CD4-positive, alpha-beta T cell (primary cell): Measurements from ENCODE around the gene STK40. TPM values are rescaled to one million over a fixed set of nuclear protein-coding genes. Genes with fewer than 3 reads are reported as not detected.

Experiments used
- ATAC-seq: fragments of 200-7000 bp; cut with Tn5 transposase; one replicate; pipeline ENCODE4 v1.10.0; 2022; ENCODE audit warnings: mild to moderate bottlenecking; ENCODE audit not compliant: poor library complexity
- CTCF ChIA-PET: fragments of 350-600 bp; sonication (Branson Sonifier 250); formaldehyde crosslinking; loops from one replicate; lab custom pipeline; 2021; ENCODE audit warnings: antibody characterized with exemption, inconsistent platforms; lab: Charles Lee
- POLR2A ChIA-PET: fragments of 350-600 bp; sonication (Branson Sonifier 250); formaldehyde crosslinking; loops from one replicate; lab custom pipeline; 2021; ENCODE audit warnings: antibody characterized with exemption, inconsistent platforms; lab: Charles Lee
- DNase-seq, 14 experiments: peaks; one replicate each; pipeline ENCODE4 v3.0.0-alpha.2; 2013 to 2020; ENCODE audit warnings: mixed read lengths in 2 of 14
- H3K27ac ChIP-seq, 2 donors: one replicate each; pipeline versions ENCODE4 v1.5.1 to v1.7.0; 2013; ENCODE audit warnings: low read length in 2 of 2, low read depth in 1 of 2, mild to moderate bottlenecking in 1 of 2
- H3K27me3 ChIP-seq, 2 experiments: 1 replicate in 1 of 2; 2 replicates in 1 of 2; pipeline versions ENCODE4 v1.6.1 to v1.7.0; 2013; ENCODE audit warnings: low read length in 2 of 2, control low read depth in 1 of 2, mild to moderate bottlenecking in 1 of 2, moderate library complexity in 1 of 2; ENCODE audit not compliant: insufficient read depth in 2 of 2, control insufficient read depth in 1 of 2
- H3K36me3 ChIP-seq: one replicate; pipeline ENCODE4 v1.6.1; 2013; ENCODE audit warnings: low read length, control low read depth; ENCODE audit not compliant: insufficient read depth
- H3K4me1 ChIP-seq: one replicate; pipeline ENCODE4 v1.6.1; 2013; ENCODE audit warnings: low read length, control low read depth; ENCODE audit not compliant: insufficient read depth
- H3K4me3 ChIP-seq: one replicate; pipeline ENCODE4 v1.5.1; 2013; ENCODE audit warnings: mild to moderate bottlenecking, low read length, moderate library complexity
- H3K9me3 ChIP-seq, 2 experiments: 1 replicate in 1 of 2; 2 replicates in 1 of 2; pipeline versions ENCODE4 v1.6.1 to v1.7.0; 2013; ENCODE audit warnings: low read length in 2 of 2, mild to moderate bottlenecking in 2 of 2, control low read depth in 1 of 2, moderate library complexity in 1 of 2; ENCODE audit not compliant: control insufficient read depth in 1 of 2, insufficient read depth in 1 of 2
- H3K27ac Mint-ChIP-seq: one replicate; pipeline ENCODE4 v1.8.0; 2020; ENCODE audit warnings: mixed read lengths
- H3K27me3 Mint-ChIP-seq: one replicate; pipeline ENCODE4 v1.8.0; 2021; ENCODE audit warnings: mixed read lengths
- H3K36me3 Mint-ChIP-seq: one replicate; pipeline ENCODE4 v1.8.0; 2021; ENCODE audit warnings: low read depth, mixed read lengths
- H3K4me1 Mint-ChIP-seq: one replicate; pipeline ENCODE4 v1.8.0; 2021; ENCODE audit warnings: low read depth, mixed read lengths
- H3K4me3 Mint-ChIP-seq: one replicate; pipeline ENCODE4 v1.8.0; 2020; ENCODE audit warnings: mild to moderate bottlenecking, mixed read lengths
- H3K9me3 Mint-ChIP-seq: one replicate; pipeline ENCODE4 v1.8.0; 2020; ENCODE audit warnings: mixed read lengths
- CTCF ChIP-seq: fragments of 200-600 bp; IDR thresholded peaks from one replicate; pipeline ENCODE4 v1.8.0; 2022; ENCODE audit warnings: antibody characterized with exemption, mild to moderate bottlenecking
- intact Hi-C, 2 experiments: fragments of 100-400 bp; cut with DNase I in 1 of 2; cut with micrococcal nuclease in 1 of 2; formaldehyde crosslinking; loops; one replicate each; pipeline versions ENCODE4 v1.15.1 to v1.9.0; 2023 to 2025; cut with DNase I, micrococcal nuclease
- total RNA-seq, 174 experiments: library from RNA in 2 of 174; stranded (reverse) in 2 of 174; gene quantifications; one replicate each; pipeline ENCODE4 v1.2.3 and lab custom pipeline; 2021 to 2026

The STK40 gene
- total RNA-seq, 2 experiments from 2014 or later = 17.8 to 20.7 TPM

DNA sequence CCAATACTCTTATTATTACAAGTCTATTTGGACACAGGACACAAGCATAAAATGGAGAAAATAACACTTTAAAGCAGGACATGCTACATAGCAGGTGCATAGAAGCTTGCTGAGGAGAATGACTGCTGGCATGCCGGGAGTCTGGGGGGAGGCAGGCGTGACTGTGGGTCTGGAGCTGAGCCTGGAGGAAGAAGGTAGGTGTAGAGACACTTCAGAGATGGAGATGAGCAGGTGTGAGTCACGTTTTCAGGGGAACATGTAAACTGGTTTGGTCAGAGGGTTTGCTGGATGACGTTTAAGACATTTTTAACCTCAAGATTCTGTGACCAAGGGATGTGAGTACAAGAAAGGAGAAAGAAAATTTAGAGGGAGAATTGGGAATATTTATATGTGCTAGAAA is 40.1 kb upstream of the STK40 start:
- CTCF ChIA-PET = interaction anchor here (1.5 kb wide), 1 partner anchor 140 kb away, joined by 5 read pairs; no protein-coding TSS in a partner anchor
- no peak for ATAC-seq

GRCh38 chr1:36421649-36422048 is 35.9 kb upstream of the STK40 start:
- no peak overlapping the region for H3K4me3 ChIP-seq
- H3K4me1 ChIP-seq = peaks cover 26% of the 10 kb centered on the region
- Mint-ChIP-seq H3K4me1 (peaks cover 29% of the 10 kb centered on the region), H3K27ac (peak overlapping the region; percentile 81), H3K9me3 (no peaks in the 10 kb centered on the region), H3K4me3 (no peak overlapping the region), H3K27me3 (no peaks in the 10 kb centered on the region), H3K36me3 (no peaks in the 10 kb centered on the region)
- ChIA-PET POLR2A (interaction anchor here (0.6 to 0.7 kb wide), 2 partner anchors 43 to 272 kb away, joined by 3 read pairs; partner anchors contain the start of genes MRPS15 and TRAPPC3), CTCF (interaction anchor here (0.7 to 2.2 kb wide), 3 partner anchors 35 to 115 kb away, joined by 3 to 13 read pairs (median 3); partner anchors contain the start of gene SH3D21)
- DNase-seq = no peak
- intact Hi-C loops = loop anchor here (1.0 to 5.0 kb wide), 7 partner anchors 29 to 321 kb away; partner anchors contain the start of genes STK40 (in 2 of the 2), OSCP1 (in 1 of the 2) and TRAPPC3 (in 1 of the 2)
- ATAC-seq = no peak
- H3K27me3 ChIP-seq = no peaks in the 10 kb centered on the region
- peak overlapping the region in 1 of 2 donors; percentile 72 for H3K27ac ChIP-seq
- no peaks in the 10 kb centered on the region for H3K36me3 ChIP-seq
- H3K9me3 ChIP-seq = no peaks in the 10 kb centered on the region
- TF ChIP-seq CTCF = no peak

More for the DNA sequence above, 40.1 kb upstream of the STK40 start:
- no peak for DNase-seq
- H3K4me1 Mint-ChIP-seq = peaks cover 8% of the 10 kb centered on the region
- peaks cover 7% of the 10 kb centered on the region for H3K4me1 ChIP-seq
- no peaks in the 10 kb centered on the region for H3K27me3 ChIP-seq
- intact Hi-C loops = no loop called here
- no peak overlapping the region for H3K27ac Mint-ChIP-seq
- POLR2A ChIA-PET = interaction anchor here (0.7 kb wide), 1 partner anchor 19 kb away, joined by 4 read pairs; no protein-coding TSS in a partner anchor
- H3K4me3 Mint-ChIP-seq = no peak overlapping the region
- no peak for TF ChIP-seq CTCF
- no peaks in the 10 kb centered on the region for H3K9me3 ChIP-seq
- H3K27ac ChIP-seq = no peak overlapping the region
- H3K36me3 ChIP-seq = no peaks in the 10 kb centered on the region
- H3K4me3 ChIP-seq = no peak overlapping the region
- no peaks in the 10 kb centered on the region for H3K27me3 Mint-ChIP-seq
- no peaks in the 10 kb centered on the region for H3K36me3 Mint-ChIP-seq
- no peaks in the 10 kb centered on the region for H3K9me3 Mint-ChIP-seq

GRCh38 chr1:36420836-36421317 is 35.2 kb upstream of the STK40 start:
- Histone ChIP-seq H3K27me3 (no peaks in the 10 kb centered on the region), H3K4me3 (peak overlapping the region; percentile 16), H3K36me3 (no peaks in the 10 kb centered on the region), H3K9me3 (no peaks in the 10 kb centered on the region), H3K27ac (peak overlapping the region; percentile 32 to 72), H3K4me1 (peaks cover 26% of the 10 kb centered on the region)
- ATAC-seq (peak; percentile 99), DNase-seq (peak; percentile 80 to 97 (median 92))
- ChIA-PET CTCF (interaction anchor here (1.4 to 2.4 kb wide), 2 partner anchors 35 to 78 kb away, joined by 9 to 22 read pairs; partner anchors contain the start of gene STK40), POLR2A (interaction anchor here (0.6 to 2.4 kb wide), 11 partner anchors 9 to 334 kb away, joined by 3 to 9 read pairs (median 4); partner anchors contain the start of genes LSM10 and TRAPPC3)
- intact Hi-C loops = loop anchor here (1.0 to 5.0 kb wide), 8 partner anchors 30 to 320 kb away; partner anchors contain the start of genes STK40 (in 2 of the 2), OSCP1 (in 1 of the 2) and TRAPPC3 (in 1 of the 2)
- H3K4me1 Mint-ChIP-seq = peaks cover 29% of the 10 kb centered on the region
- TF ChIP-seq CTCF = peak; percentile 91
- no peaks in the 10 kb centered on the region for H3K27me3 Mint-ChIP-seq
- H3K27ac Mint-ChIP-seq = peak overlapping the region; percentile 81
- peak overlapping the region; percentile 76 for H3K4me3 Mint-ChIP-seq
- H3K9me3 Mint-ChIP-seq = no peaks in the 10 kb centered on the region
- H3K36me3 Mint-ChIP-seq = no peaks in the 10 kb centered on the region
